PC-9 (cell line): Measurements from ENCODE around the gene CTTNBP2. TPM values are rescaled to one million over a fixed set of nuclear protein-coding genes. Genes with fewer than 3 reads are reported as not detected.

Experiments used
- BruUV-seq: library from RNA; stranded (reverse); fragments of 400-500 nt; replicated peaks from 2 replicates; lab custom pipeline; 2021; lab: Mats Ljungman, UMichigan
- CTCF ChIA-PET: fragments of 300-600 bp; sonication (Branson Sonifier 250); formaldehyde crosslinking; loops from one replicate; lab custom pipeline; 2022; ENCODE audit warnings: antibody characterized with exemption; lab: Charles Lee
- POLR2A ChIA-PET: fragments of 300-600 bp; sonication (Branson Sonifier 250); formaldehyde crosslinking; loops from one replicate; lab custom pipeline; 2022; ENCODE audit warnings: antibody characterized with exemption; ENCODE audit not compliant: unreplicated experiment; lab: Charles Lee
- DNase-seq, 2 experiments: peaks; one replicate each; pipeline versions ENCODE4 v3.0.0 to v3.0.0-alpha.2; 2015 to 2022; ENCODE audit warnings: mixed read lengths in 1 of 2
- H2AFZ ChIP-seq: fragments of 200-600 bp; sonication (generic); 2 replicates; pipeline ENCODE4 v1.8.1; 2017; ENCODE audit warnings: antibody characterized with exemption
- H3F3A ChIP-seq: fragments of 200-600 bp; sonication (generic); 2 replicates; pipeline ENCODE4 v1.8.1; 2017; ENCODE audit warnings: antibody characterized with exemption, mild to moderate bottlenecking, low read depth; ENCODE audit not compliant: insufficient read depth
- H3K27ac ChIP-seq: fragments of 200-600 bp; sonication (generic); 2 replicates; pipeline ENCODE4 v1.6.1; 2016; ENCODE audit warnings: mixed run types
- H3K27me3 ChIP-seq: fragments of 200-600 bp; sonication (generic); 2 replicates; pipeline ENCODE4 v1.6.1; 2016; ENCODE audit warnings: low read depth, mixed run types; ENCODE audit not compliant: insufficient read depth
- H3K36me3 ChIP-seq: fragments of 200-600 bp; sonication (generic); 2 replicates; pipeline ENCODE4 v1.6.1; 2016; ENCODE audit warnings: low read depth, mixed run types
- H3K4me1 ChIP-seq: fragments of 200-600 bp; sonication (generic); replicated peaks from 2 replicates; pipeline ENCODE4 v1.6.1; 2016; ENCODE audit warnings: mixed run types; ENCODE audit not compliant: insufficient read depth
- H3K4me2 ChIP-seq: fragments of 200-600 bp; sonication (generic); 2 replicates; pipeline ENCODE4 v1.6.1; 2017; ENCODE audit warnings: mixed run types
- H3K4me3 ChIP-seq: fragments of 200-600 bp; sonication (generic); 2 replicates; pipeline ENCODE4 v1.6.1; 2016; ENCODE audit warnings: mixed run types
- H3K79me2 ChIP-seq: fragments of 200-600 bp; sonication (generic); 2 replicates; pipeline ENCODE4 v1.6.1; 2017; ENCODE audit warnings: low read depth, mixed run types
- H3K9me2 ChIP-seq: fragments of 200-600 bp; sonication (generic); 2 replicates; pipeline ENCODE4 v1.8.1; 2017; ENCODE audit warnings: mild to moderate bottlenecking; ENCODE audit not compliant: insufficient read depth
- H3K9me3 ChIP-seq: fragments of 200-600 bp; sonication (generic); 2 replicates; pipeline ENCODE4 v1.8.1; 2016; ENCODE audit warnings: low read depth; ENCODE audit not compliant: insufficient read depth
- H4K20me1 ChIP-seq: fragments of 200-600 bp; sonication (generic); 2 replicates; pipeline ENCODE4 v1.8.1; 2017; ENCODE audit not compliant: insufficient read depth
- CTCF ChIP-seq: fragments of 200-600 bp; sonication (generic); conservative IDR thresholded peaks from 2 replicates; pipeline ENCODE4 v1.6.1; 2017; ENCODE audit warnings: mixed run types, antibody characterized with exemption, mild to moderate bottlenecking, moderate library complexity
- EZH2 ChIP-seq: fragments of 200-600 bp; sonication (generic); IDR thresholded peaks from 2 replicates; pipeline ENCODE4 v1.8.0; 2017; ENCODE audit warnings: antibody characterized with exemption, low read depth
- intact Hi-C: fragments of 100-400 bp; cut with micrococcal nuclease; formaldehyde crosslinking; loops from one replicate; pipeline ENCODE4 v1.10.0; 2022; ENCODE audit not compliant: unreplicated experiment
- total RNA-seq: library from RNA; stranded (reverse); gene quantifications from 2 replicates; pipeline ENCODE4 v1.2.3, GENCODE V29; 2021

CTTNBP2 gene
- total RNA-seq, 1 experiment from 2014 or later, result not detected

- Histone ChIP-seq H3K4me1 (no peaks in the 10 kb centered on the region), H3F3A (no peaks in the 10 kb centered on the region), H3K27me3 (no peaks in the 10 kb centered on the region), H3K4me2 (no peak overlapping the region), H4K20me1 (no peaks in the 10 kb centered on the region), H3K36me3 (no peaks in the 10 kb centered on the region), H2AFZ (no peak overlapping the region), H3K9me2 (no peaks in the 10 kb centered on the region), H3K4me3 (no peak overlapping the region), H3K27ac (no peak overlapping the region), H3K9me3 (no peaks in the 10 kb centered on the region; the same call in 1 of the 2 replicates), H3K79me2 (no peaks in the 10 kb centered on the region)
- ChIA-PET CTCF (no interaction called here), POLR2A (no interaction called here)
- BruUV-seq, result no TSS peak
- no peak for DNase-seq
- intact Hi-C loops, result no loop called here
- TF ChIP-seq CTCF (no peak), EZH2 (no peak)
Measured at GRCh38 chr7:117856196-117856595, 17.0 kb downstream of the CTTNBP2 start.

GRCh38 chr7:117854186-117854585, 19.1 kb downstream of the CTTNBP2 start:
- no peaks in the 10 kb centered on the region for H3K27me3 ChIP-seq
- ChIA-PET POLR2A (no interaction called here), CTCF (no interaction called here)
- TF ChIP-seq CTCF (no peak), EZH2 (no peak)
- H3K36me3 ChIP-seq, result no peaks in the 10 kb centered on the region
- no peaks in the 10 kb centered on the region for H3K9me2 ChIP-seq
- H4K20me1 ChIP-seq, result no peaks in the 10 kb centered on the region
- no peaks in the 10 kb centered on the region for H3K4me1 ChIP-seq
- H3K79me2 ChIP-seq, result no peaks in the 10 kb centered on the region
- no peaks in the 10 kb centered on the region; the same call in 1 of the 2 replicates for H3K9me3 ChIP-seq
- no peak overlapping the region for H2AFZ ChIP-seq
- no peak overlapping the region for H3K4me3 ChIP-seq
- no peaks in the 10 kb centered on the region for H3F3A ChIP-seq
- intact Hi-C loops, result no loop called here
- H3K4me2 ChIP-seq, result no peak overlapping the region
- H3K27ac ChIP-seq, result no peak overlapping the region
- no peak for DNase-seq
- BruUV-seq, result no TSS peak

GRCh38 chr7:117848941-117849340, 24.3 kb downstream of the CTTNBP2 start:
- TF ChIP-seq CTCF (no peak), EZH2 (no peak)
- H3K79me2 ChIP-seq, result no peaks in the 10 kb centered on the region
- no peak overlapping the region for H3K27ac ChIP-seq
- no peak for DNase-seq
- no peaks in the 10 kb centered on the region for H3K9me2 ChIP-seq
- no TSS peak for BruUV-seq
- no peaks in the 10 kb centered on the region for H3K4me1 ChIP-seq
- H3K4me3 ChIP-seq, result no peak overlapping the region
- H3K27me3 ChIP-seq, result no peaks in the 10 kb centered on the region
- CTCF ChIA-PET, result no interaction called here
- no peaks in the 10 kb centered on the region for H3F3A ChIP-seq
- H3K4me2 ChIP-seq, result no peak overlapping the region
- no peaks in the 10 kb centered on the region for H4K20me1 ChIP-seq
- H3K9me3 ChIP-seq, result no peaks in the 10 kb centered on the region; the same call in 1 of the 2 replicates
- POLR2A ChIA-PET, result no interaction called here
- no peak overlapping the region for H2AFZ ChIP-seq
- H3K36me3 ChIP-seq, result no peaks in the 10 kb centered on the region
- intact Hi-C loops, result no loop called here
